Measurements from ENCODE around the gene P2RX1.

Gene P2RX1

DNA sequence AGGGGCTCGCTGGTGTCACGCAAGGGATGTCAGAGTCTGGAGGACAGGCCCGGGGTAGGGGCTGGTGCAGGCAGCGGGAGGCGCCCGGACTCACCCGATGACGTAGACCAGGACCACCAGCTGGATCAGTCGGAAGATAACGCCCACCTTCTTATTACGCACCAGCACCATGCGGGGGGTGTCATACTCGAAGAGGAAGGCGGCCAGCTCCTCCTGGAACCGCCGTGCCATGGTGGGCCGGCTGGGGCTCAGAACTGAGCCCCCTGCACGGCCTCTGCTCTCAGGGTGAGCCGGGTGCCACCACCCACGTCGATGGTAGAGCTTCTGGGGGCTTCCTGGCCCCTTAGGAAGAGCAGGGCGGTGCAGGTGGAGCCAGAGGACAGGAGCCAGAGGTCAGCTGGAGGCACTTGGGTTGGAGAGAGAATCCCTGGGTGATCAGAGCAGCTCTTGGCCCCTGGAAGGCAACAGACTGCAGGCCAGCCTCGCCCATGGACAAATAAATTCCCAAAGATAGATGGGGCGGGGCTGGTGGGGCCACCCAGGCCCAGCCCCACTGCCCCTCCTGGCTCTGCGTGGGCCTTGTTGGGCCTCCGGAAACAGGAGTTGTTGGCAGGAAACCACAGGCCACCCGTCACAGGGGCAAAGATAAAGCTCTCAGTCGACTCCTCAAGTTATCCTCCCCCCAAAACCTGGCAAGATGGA lies at the start of gene P2RX1:
P2RX1 (minus strand) TSS at position 471 of the 702 bp plus-strand sequence; CDS start at position 231, 240 bp downstream.
- DNase-seq = peak; percentile 53 to 76

DNA sequence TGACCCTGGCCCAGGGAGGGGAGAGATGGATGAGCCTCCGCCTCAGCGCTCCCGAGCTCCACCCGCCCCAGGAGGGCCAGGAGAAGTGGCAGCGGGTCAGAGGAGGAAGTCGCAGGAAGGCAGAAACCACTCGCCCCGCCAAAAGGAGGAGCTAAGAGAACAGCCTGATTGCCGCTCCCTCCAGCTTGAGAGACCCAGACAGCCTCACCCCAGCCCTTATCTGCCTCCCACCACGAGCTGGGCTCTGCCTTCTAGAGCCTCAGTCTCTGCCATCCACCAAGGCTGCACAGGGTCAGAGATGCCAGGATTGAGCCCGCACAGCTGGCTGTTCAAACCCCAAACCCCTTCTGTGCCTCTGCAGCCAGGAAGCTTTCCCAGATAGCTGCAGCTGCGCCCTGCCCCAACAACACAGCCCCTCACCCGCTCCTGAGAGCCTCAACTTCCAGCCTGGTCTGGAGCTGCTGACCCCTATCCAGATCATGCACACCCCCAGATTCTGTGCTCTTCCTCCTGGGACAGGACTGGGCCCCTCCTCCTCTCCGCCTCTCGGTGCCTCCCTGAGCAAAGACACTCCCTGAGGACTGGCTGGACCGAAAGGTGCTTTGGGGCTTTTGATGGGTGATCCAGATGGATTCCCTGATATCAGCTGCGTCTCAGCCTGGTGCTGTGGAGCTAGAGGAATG lies 49.0 kb upstream of the P2RX1 start:
- DNase-seq = peak; percentile 63 to 65

- DNase-seq = peak; percentile 18 to 31
These were observed 48.2 kb upstream of the P2RX1 start, which contains the start of gene ATP2A3 for GRCh38 chr17:3964203-3965117. Gene ATP2A3, minus strand, starts transcription at chr17:3964437. Its CDS starts 146 bp downstream, at chr17:3964291.

DNA sequence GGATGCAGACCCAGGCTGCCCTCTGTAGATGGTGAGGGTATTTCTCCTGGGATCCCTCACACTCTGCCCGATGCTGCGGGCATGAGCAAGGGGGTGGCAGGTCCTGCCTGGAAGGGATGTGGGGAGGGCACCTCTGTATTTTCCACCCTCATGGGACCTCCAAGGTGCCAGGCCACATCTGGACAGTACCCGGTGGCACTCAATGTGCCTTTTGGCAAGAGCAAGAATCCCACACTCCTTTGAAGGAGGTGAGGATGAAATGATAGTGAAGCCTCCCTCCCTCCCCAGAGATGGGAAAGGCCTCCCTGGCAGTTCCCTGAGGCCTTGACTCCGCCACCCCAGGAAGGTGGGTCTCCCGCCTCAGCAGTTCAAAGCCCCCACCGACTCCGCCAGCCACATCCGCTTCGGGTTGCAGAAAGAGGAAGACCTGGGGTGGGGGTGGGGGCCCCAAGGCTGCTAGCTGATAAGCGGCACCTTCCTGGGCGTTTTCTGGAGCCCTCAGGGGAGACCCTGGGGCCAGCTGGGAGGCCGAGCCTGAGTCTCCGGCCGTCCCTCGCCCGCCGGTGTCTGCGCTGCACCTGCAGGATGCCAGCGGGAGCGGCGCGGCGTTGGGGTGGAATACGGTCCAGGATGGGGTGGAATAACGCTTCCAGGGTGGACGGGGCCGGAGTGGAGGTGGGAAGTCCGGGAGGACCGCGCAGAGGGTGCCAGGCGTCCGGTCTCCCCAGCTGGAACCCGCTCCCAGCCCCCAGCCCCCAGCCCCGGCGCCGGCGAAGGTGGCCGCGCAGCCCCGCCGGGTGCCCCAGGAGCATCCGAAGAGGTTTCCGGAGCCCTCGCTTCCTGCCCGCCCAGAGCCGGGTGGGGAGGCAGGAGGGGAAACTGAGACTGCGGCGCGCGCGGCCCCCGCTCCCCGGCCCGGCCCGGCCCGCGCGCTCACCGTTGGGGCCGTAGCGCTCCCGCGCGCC lies 47.3 kb upstream of the P2RX1 start:
- DNase-seq = no peak

GRCh38 chr17:3962965-3963236 lies 46.6 kb upstream of the P2RX1 start:
- DNase-seq = no peak

- no peak for DNase-seq
These were observed 46.1 kb upstream of the P2RX1 start for GRCh38 chr17:3962217-3962964.

- no peak for DNase-seq
These were observed 45.3 kb upstream of the P2RX1 start for GRCh38 chr17:3961564-3962047.

DNA sequence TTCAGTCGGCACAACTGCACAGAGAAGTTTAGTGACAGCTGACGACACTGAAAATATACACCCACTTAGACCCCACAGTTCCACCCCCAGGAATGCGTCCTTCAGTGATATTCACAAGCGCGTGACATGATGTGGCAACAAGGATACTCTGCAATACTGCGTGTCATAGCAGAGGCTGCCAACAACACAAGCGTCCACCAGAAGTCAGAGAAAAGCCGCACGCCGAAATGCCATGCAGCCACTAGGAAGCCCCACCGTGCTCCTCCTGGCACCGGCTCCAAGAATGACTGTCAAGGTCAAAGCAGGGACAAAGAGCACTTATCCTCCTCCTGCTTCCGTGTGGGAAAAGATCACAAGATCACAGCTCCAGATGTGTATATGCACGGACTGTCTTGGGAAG lies 44.5 kb upstream of the P2RX1 start:
- DNase-seq = peak; percentile 96 to 97

DNA sequence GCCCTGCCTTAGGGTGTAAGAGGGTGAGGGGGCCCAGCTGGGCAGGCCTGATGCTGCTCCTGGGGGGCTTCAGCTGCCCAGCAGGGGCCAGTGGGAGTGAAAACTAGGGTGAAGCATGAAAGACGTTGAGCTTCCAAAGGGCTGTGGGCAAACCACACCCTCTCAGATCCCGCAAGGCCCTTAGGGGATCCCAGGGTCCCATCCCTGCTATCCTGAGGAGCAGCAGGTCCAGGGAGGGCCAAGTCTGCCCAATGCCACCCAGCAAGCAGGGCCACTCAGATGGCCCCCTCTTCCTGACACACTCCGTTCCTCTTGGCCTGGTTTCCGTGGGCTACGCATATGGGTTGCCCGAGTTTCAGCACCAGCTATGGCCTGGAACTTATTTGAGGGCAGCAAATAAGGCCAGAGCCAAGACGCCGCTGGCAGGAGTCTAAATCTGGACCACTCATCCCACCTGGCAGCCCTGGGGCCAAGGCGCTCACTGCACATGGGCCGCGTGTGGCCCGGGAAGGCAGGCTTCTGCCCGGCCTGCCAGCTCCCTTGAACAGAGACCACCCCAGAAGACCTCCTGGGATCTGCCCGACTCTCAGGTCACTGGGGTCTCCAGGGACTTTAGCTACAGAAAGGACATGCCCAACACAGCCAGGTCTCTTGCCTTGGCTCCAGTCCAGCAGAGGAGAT lies 43.8 kb upstream of the P2RX1 start:
- no peak for DNase-seq

DNA sequence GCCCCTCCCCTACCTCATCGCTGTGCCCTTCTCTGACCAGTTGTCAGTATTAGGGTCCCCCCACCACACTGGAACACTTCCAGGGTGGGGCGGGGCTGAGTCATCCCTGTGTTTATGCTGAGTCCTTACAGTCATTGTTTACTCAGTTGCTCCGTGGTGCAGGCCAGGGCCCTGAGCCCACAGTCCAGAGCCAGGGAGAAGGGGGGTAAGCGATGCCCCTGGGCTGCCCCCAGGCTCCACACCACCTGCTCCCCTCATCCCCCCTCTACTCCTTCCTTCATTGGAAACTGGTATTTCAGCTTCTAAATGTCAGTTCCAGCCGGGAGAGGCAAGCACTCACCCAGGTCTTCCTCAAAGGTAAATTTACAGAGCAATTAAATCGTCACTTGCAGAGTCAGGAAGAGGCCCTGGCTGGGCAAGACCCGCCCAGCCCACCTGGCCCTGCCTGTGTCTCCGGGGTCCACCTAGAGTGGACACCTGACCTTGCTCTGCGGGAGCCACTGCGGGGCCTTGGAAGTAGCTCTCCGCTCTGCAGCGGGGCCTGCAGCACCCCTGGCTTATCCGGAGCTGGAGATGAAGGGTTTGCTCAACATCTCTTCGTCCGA lies 43.1 kb upstream of the P2RX1 start:
- no peak for DNase-seq

DNA sequence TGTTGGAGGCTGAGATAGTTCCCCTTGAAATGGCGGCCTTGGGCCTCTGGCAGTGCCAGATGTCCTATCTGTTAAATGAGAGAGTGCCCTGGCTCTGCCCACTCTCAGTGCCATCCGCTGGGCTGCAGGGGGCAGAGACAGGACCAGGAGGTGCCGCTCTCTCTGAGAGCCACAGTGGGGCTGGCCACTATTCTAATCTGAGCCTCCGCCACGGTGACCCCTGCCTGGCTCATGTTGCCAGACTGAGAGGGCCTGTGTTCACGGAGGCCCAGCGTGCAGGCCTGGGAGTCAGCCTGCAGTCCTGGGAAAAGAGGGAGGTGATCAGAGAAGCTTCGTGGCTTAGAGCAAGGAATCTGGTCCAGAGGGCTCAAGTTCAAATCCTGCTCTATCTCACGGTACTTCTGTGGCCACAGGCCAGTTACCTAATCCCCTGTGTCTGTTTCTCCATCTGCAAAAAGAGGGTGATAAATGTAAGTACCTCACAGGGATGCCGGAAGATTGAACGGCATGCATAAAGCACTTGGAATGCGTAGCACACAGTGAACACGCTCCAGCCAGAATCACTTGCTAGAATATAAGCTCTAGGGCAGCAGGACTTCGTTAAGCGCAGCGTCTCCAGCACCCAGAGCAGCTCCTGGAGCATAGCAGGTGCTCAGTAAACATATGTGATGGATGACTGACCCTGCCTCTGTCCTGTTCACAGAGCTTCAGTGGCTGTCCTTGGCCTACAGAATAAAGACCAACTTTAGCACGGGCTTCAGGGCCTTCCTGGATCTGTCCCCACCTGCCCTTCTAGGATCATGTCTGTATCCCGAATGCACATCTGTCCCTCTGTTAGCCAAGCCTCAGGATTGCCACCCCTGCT lies 41.7 kb upstream of the P2RX1 start:
- no peak for DNase-seq

GRCh38 chr17:3956983-3957382 lies 40.7 kb upstream of the P2RX1 start:
- no peak for DNase-seq

- DNase-seq = no peak
These were observed 40.2 kb upstream of the P2RX1 start for GRCh38 chr17:3956327-3956957.

GRCh38 chr17:3955673-3955988 lies 39.4 kb upstream of the P2RX1 start:
- DNase-seq = peak; percentile 40 to 48

DNA sequence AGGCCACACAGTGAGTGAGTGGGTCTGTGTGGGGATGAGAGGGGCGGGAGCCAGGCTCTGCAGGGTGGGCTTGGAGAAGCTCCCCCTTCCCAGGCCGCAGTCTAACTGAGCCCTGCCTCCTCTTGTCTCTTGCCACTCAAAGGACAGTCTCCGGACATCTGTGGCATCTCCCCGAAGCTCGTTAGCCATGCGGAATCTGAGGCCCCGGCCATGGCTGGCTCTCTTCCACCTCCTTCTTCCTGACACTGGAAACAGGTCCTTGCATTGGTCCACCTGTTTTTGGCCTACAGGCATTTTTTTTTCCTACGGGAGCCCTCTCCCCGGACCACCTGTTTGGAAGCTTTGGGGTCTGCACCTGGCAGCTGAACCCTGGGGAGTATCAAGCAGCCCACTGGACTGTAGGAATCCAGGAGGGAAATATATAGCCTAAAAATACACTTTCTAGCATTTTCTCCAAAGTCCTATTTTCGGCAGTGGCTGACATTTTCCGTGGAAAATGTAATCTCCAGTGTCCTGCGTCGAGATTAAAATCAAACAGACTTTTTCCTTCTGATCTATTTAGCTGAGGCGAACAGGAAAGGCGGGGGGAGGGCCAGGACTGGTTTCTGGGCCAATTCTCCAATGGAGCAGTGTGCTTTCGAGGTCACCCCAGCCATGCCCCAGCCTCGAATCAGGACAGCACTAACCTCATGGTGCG lies 38.9 kb upstream of the P2RX1 start:
- no peak for DNase-seq

GRCh38 chr17:3954086-3954485 lies 37.8 kb upstream of the P2RX1 start:
- no peak for DNase-seq

DNA sequence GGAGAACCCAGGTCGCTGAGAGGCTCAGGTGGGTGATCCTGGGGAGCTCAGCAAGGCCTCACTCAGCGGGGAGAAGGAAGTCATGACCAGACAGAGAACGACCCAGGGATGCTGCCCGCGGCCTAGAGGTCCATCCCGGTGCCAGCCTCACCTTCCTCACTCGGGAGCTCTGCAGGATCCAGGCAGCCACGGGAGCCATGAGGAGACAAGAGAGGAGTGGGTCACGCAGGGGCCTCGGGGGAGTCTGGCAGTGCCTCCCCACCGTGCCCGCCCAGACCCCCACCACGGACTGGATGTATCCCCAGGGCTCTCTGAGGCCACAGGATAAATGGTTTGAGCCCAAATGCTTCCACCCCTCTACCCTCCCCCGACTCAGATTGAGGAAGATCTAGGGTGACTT lies 37.3 kb upstream of the P2RX1 start:
- no peak for DNase-seq

GRCh38 chr17:3952186-3952585 lies 35.9 kb upstream of the P2RX1 start:
- no peak for DNase-seq
